Measurements from ENCODE around the gene SFXN4. TPM values are rescaled to one million over a fixed set of nuclear protein-coding genes. Genes with fewer than 3 reads are reported as not detected.

The SFXN4 gene
- total and polyA plus RNA-seq, 2 of the 13 experiments (the other 11 are each of a cell fraction or from before 2014, with no cell fraction given) = 47.7 to 64.9 TPM

GRCh38 chr10:119103903-119104653 is 61.4 kb downstream of the SFXN4 start, which contains the start of gene DENND10 (continued):
- TF ChIP-seq KIAA2018 (CRISPR knock-in tag; IDR thresholded peaks at IDR 0.05; ENCODE audit: borderline replicate concordance) (no peak), ZNF335 (CRISPR knock-in tag; IDR thresholded peaks at IDR 0.05) (no peak), TSC22D2 (CRISPR knock-in tag; IDR thresholded peaks at IDR 0.05; ENCODE audit: borderline replicate concordance) (no peak), FOXA3 (CRISPR knock-in tag; IDR thresholded peaks at IDR 0.05) (0 out of 2 replicates have a peak, but pooled peaks have one; percentile 11), ZMAT3 (CRISPR knock-in tag; conservative IDR thresholded peaks at IDR 0.05) (peak; percentile 62; the same call in 1 of the 2 replicates), ZIK1 (CRISPR knock-in tag; IDR thresholded peaks at IDR 0.05; ENCODE audit: borderline replicate concordance, low read depth) (no peak; the same call in 1 of the 2 replicates), SALL1 (CRISPR knock-in tag; IDR thresholded peaks at IDR 0.05) (peak; percentile 41; the same call in 1 of the 2 replicates), ZNF777 (CRISPR knock-in tag; IDR thresholded peaks at IDR 0.05) (peak; percentile 71), CBFB (CRISPR knock-in tag; IDR thresholded peaks at IDR 0.05) (peak; percentile 73), ZNF280D (CRISPR knock-in tag; IDR thresholded peaks at IDR 0.05) (no peak), ZNF510 (CRISPR knock-in tag; IDR thresholded peaks at IDR 0.05; ENCODE audit: low read depth) (no peak), KMT2B (CRISPR knock-in tag; IDR thresholded peaks at IDR 0.05) (peak; percentile 41; the same call in 1 of the 2 replicates), ZNF552 (CRISPR knock-in tag; IDR thresholded peaks at IDR 0.05; ENCODE audit: borderline replicate concordance) (0 out of 2 replicates have a peak, but pooled peaks have one; percentile 73)
- TF ChIP-seq, protein P1, sequence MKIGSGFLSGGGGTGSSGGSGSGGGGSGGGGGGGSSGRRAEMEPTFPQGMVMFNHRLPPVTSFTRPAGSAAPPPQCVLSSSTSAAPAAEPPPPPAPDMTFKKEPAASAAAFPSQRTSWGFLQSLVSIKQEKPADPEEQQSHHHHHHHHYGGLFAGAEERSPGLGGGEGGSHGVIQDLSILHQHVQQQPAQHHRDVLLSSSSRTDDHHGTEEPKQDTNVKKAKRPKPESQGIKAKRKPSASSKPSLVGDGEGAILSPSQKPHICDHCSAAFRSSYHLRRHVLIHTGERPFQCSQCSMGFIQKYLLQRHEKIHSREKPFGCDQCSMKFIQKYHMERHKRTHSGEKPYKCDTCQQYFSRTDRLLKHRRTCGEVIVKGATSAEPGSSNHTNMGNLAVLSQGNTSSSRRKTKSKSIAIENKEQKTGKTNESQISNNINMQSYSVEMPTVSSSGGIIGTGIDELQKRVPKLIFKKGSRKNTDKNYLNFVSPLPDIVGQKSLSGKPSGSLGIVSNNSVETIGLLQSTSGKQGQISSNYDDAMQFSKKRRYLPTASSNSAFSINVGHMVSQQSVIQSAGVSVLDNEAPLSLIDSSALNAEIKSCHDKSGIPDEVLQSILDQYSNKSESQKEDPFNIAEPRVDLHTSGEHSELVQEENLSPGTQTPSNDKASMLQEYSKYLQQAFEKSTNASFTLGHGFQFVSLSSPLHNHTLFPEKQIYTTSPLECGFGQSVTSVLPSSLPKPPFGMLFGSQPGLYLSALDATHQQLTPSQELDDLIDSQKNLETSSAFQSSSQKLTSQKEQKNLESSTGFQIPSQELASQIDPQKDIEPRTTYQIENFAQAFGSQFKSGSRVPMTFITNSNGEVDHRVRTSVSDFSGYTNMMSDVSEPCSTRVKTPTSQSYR (CRISPR knock-in tag; IDR thresholded peaks at IDR 0.05; ENCODE audit: borderline replicate concordance) = peak; percentile 11; the same call in 1 of the 2 replicates
